ENCODE data around the gene OR6K6.

- TF ChIP-seq POLR2AphosphoS5 (IDR thresholded peaks at IDR 0.05; ENCODE audit: low read depth, low read length), result no peak
- no peak for TF ChIP-seq REST (IDR thresholded peaks at IDR 0.05; ENCODE audit: insufficient read depth in 1 of 2, low read depth in 2 of 2, low read length in 2 of 2)
- no peak for TF ChIP-seq TAF1 (IDR thresholded peaks at IDR 0.05; ENCODE audit: borderline replicate concordance, insufficient read depth, low read length)
- no peak for TF ChIP-seq FOXP2 (optimal IDR thresholded peaks at IDR 0.05; ENCODE audit: borderline replicate concordance, extremely low read depth, extremely low read length, insufficient read depth)
Measured at GRCh38 chr1:158728510-158729225, 25.9 kb upstream of the OR6K6 start.

All from PFSK-1 (cell line).